K562 (cell line): Measurements from ENCODE around the gene C19orf47. TPM values are rescaled to one million over a fixed set of nuclear protein-coding genes. Genes with fewer than 3 reads are reported as not detected.

Experiments
- BACH1 ChIP-seq: fragments of 200-800 bp; sonication (Bioruptor generic); IDR thresholded peaks from 2 replicates; pipeline ENCODE4 v1.6.1; 2016; ENCODE audit warnings: missing genetic modification characterization, missing compliant biosample characterization
- CBFA2T2 ChIP-seq: fragments of 450-650 bp; conservative IDR thresholded peaks from 2 replicates; pipeline ENCODE4 v1.6.1; 2017; ENCODE audit warnings: mild to moderate bottlenecking
- CEBPG ChIP-seq, 3 experiments: fragments of 200-800 bp in 1 of 3; sonication (Bioruptor generic) in 1 of 3; sonication (generic) in 1 of 3; formaldehyde crosslinking in 1 of 3; IDR thresholded peaks in 2 of 3; conservative IDR thresholded peaks in 1 of 3; 2 replicates each; pipeline versions ENCODE4 v1.6.1 to v1.8.0; 2016 to 2022; ENCODE audit warnings: missing compliant biosample characterization in 2 of 3, missing genetic modification characterization in 2 of 3, mild to moderate bottlenecking in 1 of 3, missing genetic modification reagents in 1 of 3
- CHCHD3 ChIP-seq: fragments of 250-450 bp; sonication (Bioruptor Pico); IDR thresholded peaks from 2 replicates; pipeline ENCODE4 v2.1.2; 2022; ENCODE audit warnings: mild to moderate bottlenecking
- FOXM1 ChIP-seq, 2 experiments: fragments of 450-650 bp in 1 of 2; sonication (generic) in 1 of 2; formaldehyde crosslinking in 1 of 2; IDR thresholded peaks; 2 replicates each; pipeline versions ENCODE4 v1.6.1 to v1.9.0; 2017 to 2022; ENCODE audit warnings: low read depth in 2 of 2, mild to moderate bottlenecking in 2 of 2, missing genetic modification reagents in 1 of 2, moderate library complexity in 1 of 2
- HNRNPLL ChIP-seq: fragments of 200-400 bp; formaldehyde crosslinking; IDR thresholded peaks from 2 replicates; pipeline ENCODE4 v1.6.1; 2017; ENCODE audit warnings: low read length, low read depth, mild to moderate bottlenecking; ENCODE audit not compliant: poor library complexity, severe bottlenecking
- PCBP1 ChIP-seq: fragments of 200-400 bp; formaldehyde crosslinking; IDR thresholded peaks from 2 replicates; pipeline ENCODE4 v1.6.1; 2018; ENCODE audit warnings: mild to moderate bottlenecking, low read depth, low read length; ENCODE audit not compliant: poor library complexity, severe bottlenecking
- POLR3G ChIP-seq: IDR thresholded peaks from 2 replicates; pipeline ENCODE4 v1.6.1; 2011; ENCODE audit not compliant: insufficient read length, insufficient replicate concordance; ENCODE audit errors: extremely low read depth
- PTBP1 ChIP-seq: fragments of 200-400 bp; formaldehyde crosslinking; IDR thresholded peaks from 2 replicates; pipeline ENCODE4 v1.6.1; 2017; ENCODE audit warnings: low read depth, low read length
- RBBP5 ChIP-seq: fragments of 200-600 bp; sonication (generic); IDR thresholded peaks from 2 replicates; pipeline ENCODE4 v1.6.1; 2012; ENCODE audit warnings: borderline replicate concordance, mild to moderate bottlenecking, low read length, control low read depth, inconsistent platforms; ENCODE audit not compliant: insufficient read depth, poor library complexity, severe bottlenecking
- ZNF384 ChIP-seq: IDR thresholded peaks from 2 replicates; pipeline ENCODE4 v1.6.1; 2012; ENCODE audit warnings: low read depth, low read length, improper control_type of control experiment
- polyA plus RNA-seq, 8 experiments: library from polyadenylated mRNA; depleted of rRNA in 4 of 8; stranded (reverse) in 5 of 8; unstranded in 3 of 8; fragments of >200 nt; fragmentation: Nextera tagmentation in 2 of 8; fragmentation: Illumina TruSeq in 1 of 8; extraction: Ambion mirVana in 2 of 8; extraction: Trizol in 1 of 8; gene quantifications; 2 replicates each; pipeline versions ENCODE4 v1.2.1 to v1.2.3, GENCODE V29; 2011 to 2014; ENCODE audit warnings: inconsistent platforms in 1 of 8, missing spikeins in 1 of 8
- total RNA-seq, 7 experiments: library from RNA; depleted of rRNA in 6 of 7; stranded (reverse); fragments of >200 nt in 6 of 7; fragmentation: Illumina TruSeq in 2 of 7; extraction: Trizol in 2 of 7; gene quantifications; 2 replicates each; pipeline versions ENCODE4 v1.2.1 to v1.2.3, GENCODE V29; 2011 to 2021; ENCODE audit warnings: low replicate concordance in 1 of 7
- TF ChIP-seq, protein P1 (sequence below): fragments of 250-450 bp; sonication (Bioruptor Pico); IDR thresholded peaks from 2 replicates; pipeline ENCODE4 v1.8.0; 2022; ENCODE audit warnings: inconsistent platforms
- TF ChIP-seq, protein P2 (sequence below): IDR thresholded peaks from 3 replicates; pipeline ENCODE4 v1.6.1; 2011; ENCODE audit warnings: borderline replicate concordance, mild to moderate bottlenecking; ENCODE audit not compliant: insufficient read length, insufficient read depth
- TF ChIP-seq, protein P3 (sequence below): IDR thresholded peaks from 2 replicates; pipeline ENCODE4 v1.6.1; 2016; ENCODE audit warnings: missing genetic modification characterization, missing compliant biosample characterization
- TF ChIP-seq, protein P4 (sequence below): sonication (generic); formaldehyde crosslinking; IDR thresholded peaks from 2 replicates; pipeline ENCODE4 v1.8.0; 2023; ENCODE audit warnings: missing genetic modification reagents, mild to moderate bottlenecking, borderline replicate concordance

C19orf47 gene
- total and polyA plus RNA-seq, 9 of the 15 experiments (the other 6 are each of a cell fraction or from before 2014, with no cell fraction given), result 0.08 to 26.1 (median 14.7) TPM

DNA sequence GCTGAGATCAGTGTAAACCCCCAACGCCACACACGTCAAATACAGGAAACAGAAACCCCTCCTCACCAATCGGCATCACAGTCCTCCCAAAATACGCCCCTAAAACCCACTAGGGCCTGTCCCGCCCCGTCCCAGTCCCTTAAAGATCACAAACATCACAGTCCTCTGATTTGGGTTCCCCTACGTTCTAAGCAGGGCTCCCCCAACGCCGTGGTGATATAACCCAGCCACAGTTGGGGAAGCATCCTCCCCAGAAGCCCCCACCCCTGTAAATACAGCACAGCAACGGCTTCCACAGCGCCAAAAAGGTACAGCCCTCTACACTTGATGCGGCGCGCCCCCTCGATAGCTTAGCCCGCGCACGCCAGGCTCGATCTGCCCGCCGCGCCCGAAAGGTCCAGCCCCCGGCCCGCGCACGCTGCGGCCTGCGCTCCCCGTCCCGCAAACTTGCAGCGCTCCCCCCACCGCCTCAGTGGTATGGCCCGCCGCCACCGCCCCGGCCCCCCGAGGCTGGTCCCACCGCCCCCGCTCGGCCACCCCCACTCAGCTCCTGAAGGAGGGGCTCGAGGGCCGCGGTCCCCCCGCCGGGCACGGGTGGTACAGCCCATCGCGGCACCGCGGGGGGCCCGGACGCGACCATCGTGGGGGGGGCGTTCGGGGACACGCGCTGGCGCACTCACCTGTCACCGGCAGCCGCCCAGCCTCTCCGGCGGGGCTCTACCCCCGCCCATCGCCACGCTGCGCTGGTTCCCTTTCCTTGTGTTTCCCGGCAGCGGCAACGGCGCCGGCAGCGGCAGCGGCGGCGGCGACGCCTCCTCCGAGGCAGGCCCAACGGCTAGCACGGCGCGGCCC lies 63.5 kb downstream of the C19orf47 start, which contains the start of gene AKT2 (continued):
- TF ChIP-seq CEBPG (CRISPR knock-in tag; IDR thresholded peaks at IDR 0.05) (0 out of 2 replicates have a peak, but pooled peaks have one; percentile 29), CEBPG (tag; conservative IDR thresholded peaks at IDR 0.05 in 1 of 2, IDR thresholded peaks at IDR 0.05 in 1 of 2) (no peak), CHCHD3 (no peak), FOXM1 (IDR thresholded peaks at IDR 0.05; ENCODE audit: low read depth) (no peak), FOXM1 (CRISPR knock-in tag; IDR thresholded peaks at IDR 0.05; ENCODE audit: low read depth) (no peak), ZNF384 (no peak), PTBP1 (no peak), HNRNPLL (peak; percentile 85), BACH1 (no peak), POLR3G (no peak), RBBP5 (peak; percentile 14), CBFA2T2 (no peak), PCBP1 (peak; percentile 93)
- TF ChIP-seq, protein P1, sequence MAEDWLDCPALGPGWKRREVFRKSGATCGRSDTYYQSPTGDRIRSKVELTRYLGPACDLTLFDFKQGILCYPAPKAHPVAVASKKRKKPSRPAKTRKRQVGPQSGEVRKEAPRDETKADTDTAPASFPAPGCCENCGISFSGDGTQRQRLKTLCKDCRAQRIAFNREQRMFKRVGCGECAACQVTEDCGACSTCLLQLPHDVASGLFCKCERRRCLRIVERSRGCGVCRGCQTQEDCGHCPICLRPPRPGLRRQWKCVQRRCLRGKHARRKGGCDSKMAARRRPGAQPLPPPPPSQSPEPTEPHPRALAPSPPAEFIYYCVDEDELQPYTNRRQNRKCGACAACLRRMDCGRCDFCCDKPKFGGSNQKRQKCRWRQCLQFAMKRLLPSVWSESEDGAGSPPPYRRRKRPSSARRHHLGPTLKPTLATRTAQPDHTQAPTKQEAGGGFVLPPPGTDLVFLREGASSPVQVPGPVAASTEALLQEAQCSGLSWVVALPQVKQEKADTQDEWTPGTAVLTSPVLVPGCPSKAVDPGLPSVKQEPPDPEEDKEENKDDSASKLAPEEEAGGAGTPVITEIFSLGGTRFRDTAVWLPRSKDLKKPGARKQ (CRISPR knock-in tag), result no peak
- TF ChIP-seq, protein P2, sequence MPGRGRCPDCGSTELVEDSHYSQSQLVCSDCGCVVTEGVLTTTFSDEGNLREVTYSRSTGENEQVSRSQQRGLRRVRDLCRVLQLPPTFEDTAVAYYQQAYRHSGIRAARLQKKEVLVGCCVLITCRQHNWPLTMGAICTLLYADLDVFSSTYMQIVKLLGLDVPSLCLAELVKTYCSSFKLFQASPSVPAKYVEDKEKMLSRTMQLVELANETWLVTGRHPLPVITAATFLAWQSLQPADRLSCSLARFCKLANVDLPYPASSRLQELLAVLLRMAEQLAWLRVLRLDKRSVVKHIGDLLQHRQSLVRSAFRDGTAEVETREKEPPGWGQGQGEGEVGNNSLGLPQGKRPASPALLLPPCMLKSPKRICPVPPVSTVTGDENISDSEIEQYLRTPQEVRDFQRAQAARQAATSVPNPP, result no peak
- TF ChIP-seq, protein P3, sequence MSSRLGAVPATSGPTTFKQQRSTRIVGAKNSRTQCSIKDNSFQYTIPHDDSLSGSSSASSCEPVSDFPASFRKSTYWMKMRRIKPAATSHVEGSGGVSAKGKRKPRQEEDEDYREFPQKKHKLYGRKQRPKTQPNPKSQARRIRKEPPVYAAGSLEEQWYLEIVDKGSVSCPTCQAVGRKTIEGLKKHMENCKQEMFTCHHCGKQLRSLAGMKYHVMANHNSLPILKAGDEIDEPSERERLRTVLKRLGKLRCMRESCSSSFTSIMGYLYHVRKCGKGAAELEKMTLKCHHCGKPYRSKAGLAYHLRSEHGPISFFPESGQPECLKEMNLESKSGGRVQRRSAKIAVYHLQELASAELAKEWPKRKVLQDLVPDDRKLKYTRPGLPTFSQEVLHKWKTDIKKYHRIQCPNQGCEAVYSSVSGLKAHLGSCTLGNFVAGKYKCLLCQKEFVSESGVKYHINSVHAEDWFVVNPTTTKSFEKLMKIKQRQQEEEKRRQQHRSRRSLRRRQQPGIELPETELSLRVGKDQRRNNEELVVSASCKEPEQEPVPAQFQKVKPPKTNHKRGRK (tag), result no peak
- TF ChIP-seq, protein P4, sequence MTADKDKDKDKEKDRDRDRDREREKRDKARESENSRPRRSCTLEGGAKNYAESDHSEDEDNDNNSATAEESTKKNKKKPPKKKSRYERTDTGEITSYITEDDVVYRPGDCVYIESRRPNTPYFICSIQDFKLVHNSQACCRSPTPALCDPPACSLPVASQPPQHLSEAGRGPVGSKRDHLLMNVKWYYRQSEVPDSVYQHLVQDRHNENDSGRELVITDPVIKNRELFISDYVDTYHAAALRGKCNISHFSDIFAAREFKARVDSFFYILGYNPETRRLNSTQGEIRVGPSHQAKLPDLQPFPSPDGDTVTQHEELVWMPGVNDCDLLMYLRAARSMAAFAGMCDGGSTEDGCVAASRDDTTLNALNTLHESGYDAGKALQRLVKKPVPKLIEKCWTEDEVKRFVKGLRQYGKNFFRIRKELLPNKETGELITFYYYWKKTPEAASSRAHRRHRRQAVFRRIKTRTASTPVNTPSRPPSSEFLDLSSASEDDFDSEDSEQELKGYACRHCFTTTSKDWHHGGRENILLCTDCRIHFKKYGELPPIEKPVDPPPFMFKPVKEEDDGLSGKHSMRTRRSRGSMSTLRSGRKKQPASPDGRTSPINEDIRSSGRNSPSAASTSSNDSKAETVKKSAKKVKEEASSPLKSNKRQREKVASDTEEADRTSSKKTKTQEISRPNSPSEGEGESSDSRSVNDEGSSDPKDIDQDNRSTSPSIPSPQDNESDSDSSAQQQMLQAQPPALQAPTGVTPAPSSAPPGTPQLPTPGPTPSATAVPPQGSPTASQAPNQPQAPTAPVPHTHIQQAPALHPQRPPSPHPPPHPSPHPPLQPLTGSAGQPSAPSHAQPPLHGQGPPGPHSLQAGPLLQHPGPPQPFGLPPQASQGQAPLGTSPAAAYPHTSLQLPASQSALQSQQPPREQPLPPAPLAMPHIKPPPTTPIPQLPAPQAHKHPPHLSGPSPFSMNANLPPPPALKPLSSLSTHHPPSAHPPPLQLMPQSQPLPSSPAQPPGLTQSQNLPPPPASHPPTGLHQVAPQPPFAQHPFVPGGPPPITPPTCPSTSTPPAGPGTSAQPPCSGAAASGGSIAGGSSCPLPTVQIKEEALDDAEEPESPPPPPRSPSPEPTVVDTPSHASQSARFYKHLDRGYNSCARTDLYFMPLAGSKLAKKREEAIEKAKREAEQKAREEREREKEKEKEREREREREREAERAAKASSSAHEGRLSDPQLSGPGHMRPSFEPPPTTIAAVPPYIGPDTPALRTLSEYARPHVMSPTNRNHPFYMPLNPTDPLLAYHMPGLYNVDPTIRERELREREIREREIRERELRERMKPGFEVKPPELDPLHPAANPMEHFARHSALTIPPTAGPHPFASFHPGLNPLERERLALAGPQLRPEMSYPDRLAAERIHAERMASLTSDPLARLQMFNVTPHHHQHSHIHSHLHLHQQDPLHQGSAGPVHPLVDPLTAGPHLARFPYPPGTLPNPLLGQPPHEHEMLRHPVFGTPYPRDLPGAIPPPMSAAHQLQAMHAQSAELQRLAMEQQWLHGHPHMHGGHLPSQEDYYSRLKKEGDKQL (CRISPR knock-in tag), result no peak
